Measurements from ENCODE around the gene LCE2A.

LCE2A gene

GRCh38 chr1:152743371-152744145, 45.4 kb downstream of the LCE2A start:
- DNase-seq (ENCODE audit: low read depth), result no peak

GRCh38 chr1:152745289-152745704, 47.2 kb downstream of the LCE2A start:
- no peak for DNase-seq (ENCODE audit: low read depth)

GRCh38 chr1:152745765-152746444, 47.8 kb downstream of the LCE2A start:
- DNase-seq (ENCODE audit: low read depth), result no peak

DNA sequence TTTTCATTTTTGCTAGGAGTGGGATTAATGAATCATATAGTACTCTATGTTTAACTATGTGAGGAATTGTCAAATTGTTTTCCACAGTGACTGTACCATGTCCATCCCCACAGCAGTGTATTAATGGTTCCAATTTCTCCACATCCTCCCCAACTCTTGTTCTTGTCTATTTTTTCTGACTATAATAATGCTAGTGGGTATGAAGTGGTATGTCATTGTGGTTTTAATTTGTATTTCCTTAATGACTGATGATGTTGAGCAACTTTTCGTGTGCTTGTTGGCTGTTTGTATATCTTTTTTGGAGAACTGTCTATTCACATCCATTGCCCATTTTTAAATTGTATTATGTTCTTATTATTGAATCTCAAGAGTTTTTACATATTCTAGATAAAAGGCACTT, 49.7 kb downstream of the LCE2A start:
- no peak for DNase-seq (ENCODE audit: low read depth)

Data from CMK (cell line).